Common myeloid progenitor, CD34-positive (primary cell): Measurements from ENCODE around the gene ARHGAP22.

Source experiments
- CTCF ChIA-PET: fragments of 350-600 bp; sonication (Branson Sonifier 250); formaldehyde crosslinking; loops from one replicate; lab custom pipeline; 2021; ENCODE audit warnings: antibody characterized with exemption; lab: Charles Lee
- POLR2A ChIA-PET: fragments of 350-600 bp; sonication (Branson Sonifier 250); formaldehyde crosslinking; loops from one replicate; lab custom pipeline; 2021; ENCODE audit warnings: antibody characterized with exemption; lab: Charles Lee
- DNase-seq, 3 donors: peaks; one replicate each; pipeline versions ENCODE4 v3.0.0 to v3.0.0-alpha.2; 2013
- H3K27ac ChIP-seq, 2 experiments: 1 replicate in 1 of 2; 2 replicates in 1 of 2; pipeline ENCODE4 v1.7.0; 2013; ENCODE audit warnings: inconsistent platforms in 2 of 2, low read length in 2 of 2, mild to moderate bottlenecking in 2 of 2, low read depth in 1 of 2, moderate library complexity in 1 of 2; ENCODE audit not compliant: severe bottlenecking in 2 of 2, insufficient read depth in 1 of 2, poor library complexity in 1 of 2
- H3K27me3 ChIP-seq, 5 experiments: replicated peaks in 2 of 5; 1 replicate in 3 of 5; 2 replicates in 2 of 5; pipeline versions ENCODE4 v1.6.1 to v1.7.0; 2013; ENCODE audit warnings: low read length in 4 of 5, mild to moderate bottlenecking in 2 of 5, moderate library complexity in 2 of 5, inconsistent platforms in 1 of 5; ENCODE audit not compliant: insufficient read depth in 5 of 5, control insufficient read depth in 4 of 5
- H3K36me3 ChIP-seq, 4 experiments: 1 replicate in 2 of 4; 2 replicates in 2 of 4; pipeline versions ENCODE4 v1.6.1 to v1.7.0; 2013; ENCODE audit warnings: low read length in 3 of 4, control low read depth in 1 of 4, mild to moderate bottlenecking in 1 of 4; ENCODE audit not compliant: control insufficient read depth in 4 of 4, insufficient read depth in 4 of 4
- H3K4me1 ChIP-seq, 4 experiments: 1 replicate in 3 of 4; 2 replicates in 1 of 4; pipeline versions ENCODE4 v1.6.1 to v1.7.1; 2013; ENCODE audit warnings: low read length in 3 of 4, mild to moderate bottlenecking in 3 of 4, control low read depth in 1 of 4, inconsistent platforms in 1 of 4, moderate library complexity in 1 of 4; ENCODE audit not compliant: control insufficient read depth in 4 of 4, insufficient read depth in 4 of 4; ENCODE audit errors: control extremely low read depth in 1 of 4
- H3K4me3 ChIP-seq, 7 experiments: 1 replicate in 4 of 7; 2 replicates in 3 of 7; pipeline versions ENCODE4 v1.5.1 to v1.7.0; 2013; ENCODE audit warnings: mild to moderate bottlenecking in 7 of 7, low read length in 6 of 7, moderate library complexity in 6 of 7, inconsistent platforms in 2 of 7, low read depth in 2 of 7, control low read depth in 1 of 7; ENCODE audit not compliant: insufficient read depth in 4 of 7, control insufficient read depth in 1 of 7; ENCODE audit errors: extremely low read depth in 1 of 7
- H3K9me3 ChIP-seq, 5 experiments: 1 replicate in 4 of 5; 2 replicates in 1 of 5; pipeline versions ENCODE4 v1.6.1 to v1.7.1; 2013; ENCODE audit warnings: low read length in 4 of 5, mild to moderate bottlenecking in 2 of 5, inconsistent platforms in 1 of 5, low read depth in 1 of 5, moderate library complexity in 1 of 5; ENCODE audit not compliant: control insufficient read depth in 4 of 5, insufficient read depth in 2 of 5; ENCODE audit errors: control extremely low read depth in 1 of 5
- WGBS: methylation state at CpG from one replicate; pipeline ENCODE4 v1.1.5; 2013; ENCODE audit not compliant: insufficient coverage; 5-methylcytosine and 5-hydroxymethylcytosine counted together

ARHGAP22 gene

GRCh38 chr10:48522011-48522765 lies 82.7 kb downstream of the ARHGAP22 start:
- Histone ChIP-seq H3K27me3 (no peaks in the 10 kb centered on the region), H3K9me3 (peaks cover 0 to 2% (median 0%) of the 10 kb centered on the region in 5 experiments), H3K4me1 (peaks cover 4 to 66% (median 62%) of the 10 kb centered on the region in 4 experiments), H3K4me3 (peak overlapping the region in 5 of 7 experiments; percentile 0 to 84 (median 80)), H3K27ac (no peak overlapping the region), H3K36me3 (peaks cover 0 to 3% (median 0%) of the 10 kb centered on the region in 4 experiments)
- POLR2A ChIA-PET, result no interaction called here
- 82% methylated on average over 6 of the region's 7 CpGs for WGBS
- DNase-seq, result no peak
- CTCF ChIA-PET, result interaction anchor here (0.7 to 8.3 kb wide), 12 partner anchors 12 to 159 kb away, joined by 3 to 53 read pairs (median 4); no protein-coding TSS in a partner anchor

GRCh38 chr10:48520594-48520993 lies 84.3 kb downstream of the ARHGAP22 start:
- H3K27me3 ChIP-seq, result no peaks in the 10 kb centered on the region
- no peak overlapping the region for H3K27ac ChIP-seq
- peaks cover 0 to 3% (median 0%) of the 10 kb centered on the region in 4 experiments for H3K36me3 ChIP-seq
- H3K4me3 ChIP-seq, result peak overlapping the region in 1 of 7 experiments; percentile 13
- WGBS, result 86% methylated on average over 7 of the region's 7 CpGs
- no peak for DNase-seq
- H3K4me1 ChIP-seq, result peaks cover 4 to 69% (median 62%) of the 10 kb centered on the region in 4 experiments
- peaks cover 0 to 4% (median 0%) of the 10 kb centered on the region in 5 experiments for H3K9me3 ChIP-seq
- CTCF ChIA-PET, result interaction anchor here (0.8 to 8.3 kb wide), 14 partner anchors 11 to 156 kb away, joined by 3 to 53 read pairs (median 4); no protein-coding TSS in a partner anchor
- POLR2A ChIA-PET, result interaction anchor here (0.6 to 0.7 kb wide), 2 partner anchors 14 to 19 kb away, joined by 3 to 4 read pairs; no protein-coding TSS in a partner anchor

- no peak for DNase-seq
- ChIA-PET CTCF (interaction anchor here (0.7 to 8.3 kb wide), 12 partner anchors 10 to 156 kb away, joined by 3 to 53 read pairs (median 4); no protein-coding TSS in a partner anchor), POLR2A (interaction anchor here (0.6 kb wide), 1 partner anchor 29 kb away, joined by 3 read pairs; no protein-coding TSS in a partner anchor)
- WGBS, result 100% methylated on average over 1 of the region's 3 CpGs
- Histone ChIP-seq H3K4me3 (peak overlapping the region in 1 of 7 experiments; percentile 13), H3K4me1 (peaks cover 4 to 69% (median 62%) of the 10 kb centered on the region in 4 experiments), H3K36me3 (peaks cover 0 to 3% (median 0%) of the 10 kb centered on the region in 4 experiments), H3K27me3 (no peaks in the 10 kb centered on the region), H3K9me3 (peaks cover 0 to 7% (median 0%) of the 10 kb centered on the region in 5 experiments), H3K27ac (no peak overlapping the region)
Observed at GRCh38 chr10:48520184-48520506, 84.7 kb downstream of the ARHGAP22 start.

- H3K4me3 ChIP-seq, result peak overlapping the region in 2 of 7 experiments; percentile 13 to 23
- peak overlapping the region in 1 of 2 experiments; percentile 8 for H3K27ac ChIP-seq
- DNase-seq, result peak in 2 of 3 donors; percentile 75 to 80
- CTCF ChIA-PET, result interaction anchor here (0.7 to 8.3 kb wide), 10 partner anchors 10 to 146 kb away, joined by 3 to 53 read pairs (median 4); no protein-coding TSS in a partner anchor
- peaks cover 4 to 69% (median 62%) of the 10 kb centered on the region in 4 experiments for H3K4me1 ChIP-seq
- POLR2A ChIA-PET, result interaction anchor here (0.6 kb wide), 1 partner anchor 28 kb away, joined by 3 read pairs; no protein-coding TSS in a partner anchor
- no peaks in the 10 kb centered on the region for H3K27me3 ChIP-seq
- 30% methylated on average over 11 of the region's 12 CpGs for WGBS
- peaks cover 0 to 3% (median 0%) of the 10 kb centered on the region in 4 experiments for H3K36me3 ChIP-seq
- peaks cover 0 to 10% (median 2%) of the 10 kb centered on the region in 5 experiments for H3K9me3 ChIP-seq
Observed at GRCh38 chr10:48519481-48520183, 85.2 kb downstream of the ARHGAP22 start.

- Histone ChIP-seq H3K36me3 (peaks cover 0 to 3% (median 0%) of the 10 kb centered on the region in 4 experiments), H3K4me3 (peak overlapping the region in 2 of 7 experiments; percentile 13 to 48), H3K27me3 (no peaks in the 10 kb centered on the region), H3K4me1 (peaks cover 4 to 65% (median 58%) of the 10 kb centered on the region in 4 experiments), H3K27ac (no peak overlapping the region), H3K9me3 (peaks cover 0 to 10% (median 2%) of the 10 kb centered on the region in 5 experiments)
- WGBS, result 78% methylated on average over 4 of the region's 4 CpGs
- no peak for DNase-seq
- CTCF ChIA-PET, result interaction anchor here (1.0 to 8.3 kb wide), 8 partner anchors 13 to 98 kb away, joined by 3 to 53 read pairs (median 4); no protein-coding TSS in a partner anchor
- POLR2A ChIA-PET, result no interaction called here
Observed at GRCh38 chr10:48518986-48519385, 85.9 kb downstream of the ARHGAP22 start.

GRCh38 chr10:48517911-48518811 lies 86.7 kb downstream of the ARHGAP22 start:
- POLR2A ChIA-PET, result no interaction called here
- Histone ChIP-seq H3K36me3 (peaks cover 0 to 3% (median under 1%) of the 10 kb centered on the region in 4 experiments), H3K27me3 (no peaks in the 10 kb centered on the region), H3K27ac (peak overlapping the region; percentile 4 to 67), H3K4me3 (peak overlapping the region in 1 of 7 experiments; percentile 12), H3K4me1 (peaks cover 4 to 64% (median 56%) of the 10 kb centered on the region in 4 experiments), H3K9me3 (peaks cover 0 to 15% (median 3%) of the 10 kb centered on the region in 5 experiments)
- CTCF ChIA-PET, result interaction anchor here (1.1 to 8.3 kb wide), 5 partner anchors 19 to 73 kb away, joined by 3 to 53 read pairs (median 3); no protein-coding TSS in a partner anchor
- WGBS, result 27% methylated on average over 11 of the region's 13 CpGs
- peak; percentile 26 to 77 (median 67) for DNase-seq
